NCI-H524 treated with DMSO at 0.1 percent for 48 hours (cell line): ENCODE measurements around the gene PITPNM2.
"Not testable (repeated sequence)": the region's sequence is repeated elsewhere in the genome, so short reads cannot be mapped to it uniquely, and the experiment has no call there.

Source experiments
- DNase-seq: peaks from one replicate; lab custom pipeline; 2025; lab: John Stamatoyannopoulos, UW

PITPNM2 gene

GRCh38 chr12:123120452-123121166, 30.3 kb downstream of the PITPNM2 start:
- no peak for DNase-seq

- no peak for DNase-seq
Observed at GRCh38 chr12:123119808-123120207, 31.1 kb downstream of the PITPNM2 start.

- DNase-seq: peak; percentile 81
Observed at GRCh38 chr12:123118497-123118896, 32.4 kb downstream of the PITPNM2 start.

DNA sequence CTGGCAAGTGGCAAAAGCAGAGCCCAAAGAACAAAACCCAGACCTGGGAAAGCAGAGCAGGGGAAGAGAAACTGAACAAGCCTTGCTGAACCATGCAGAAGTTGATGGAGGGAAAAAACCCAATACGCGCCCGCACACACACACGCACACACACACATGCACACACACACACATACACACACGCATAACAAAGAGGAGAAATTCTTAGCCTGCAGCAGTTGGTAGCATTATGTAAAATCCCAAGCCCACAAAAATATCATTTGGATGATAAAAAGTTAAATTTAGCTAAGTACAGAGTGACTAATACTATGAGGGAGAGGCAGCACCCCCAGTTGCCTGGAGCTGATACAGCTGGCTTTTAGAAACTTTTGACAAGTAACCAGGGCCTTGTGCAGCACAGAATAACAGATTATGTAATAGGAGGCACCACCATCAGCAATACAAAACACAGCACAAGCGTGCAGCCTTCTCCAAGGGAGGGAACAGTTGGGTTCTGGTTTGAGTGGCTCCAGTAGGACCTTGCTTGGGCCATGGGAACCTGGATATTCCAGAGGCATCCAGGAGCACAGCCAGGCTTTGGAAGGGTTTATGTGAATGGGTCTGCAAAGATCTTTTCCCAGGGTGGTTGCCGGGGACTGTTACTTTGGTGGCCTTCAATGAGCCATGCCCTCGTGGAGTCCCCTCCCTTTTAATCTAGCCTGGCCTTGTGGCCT, 35.3 kb downstream of the PITPNM2 start:
- no peak for DNase-seq

DNA sequence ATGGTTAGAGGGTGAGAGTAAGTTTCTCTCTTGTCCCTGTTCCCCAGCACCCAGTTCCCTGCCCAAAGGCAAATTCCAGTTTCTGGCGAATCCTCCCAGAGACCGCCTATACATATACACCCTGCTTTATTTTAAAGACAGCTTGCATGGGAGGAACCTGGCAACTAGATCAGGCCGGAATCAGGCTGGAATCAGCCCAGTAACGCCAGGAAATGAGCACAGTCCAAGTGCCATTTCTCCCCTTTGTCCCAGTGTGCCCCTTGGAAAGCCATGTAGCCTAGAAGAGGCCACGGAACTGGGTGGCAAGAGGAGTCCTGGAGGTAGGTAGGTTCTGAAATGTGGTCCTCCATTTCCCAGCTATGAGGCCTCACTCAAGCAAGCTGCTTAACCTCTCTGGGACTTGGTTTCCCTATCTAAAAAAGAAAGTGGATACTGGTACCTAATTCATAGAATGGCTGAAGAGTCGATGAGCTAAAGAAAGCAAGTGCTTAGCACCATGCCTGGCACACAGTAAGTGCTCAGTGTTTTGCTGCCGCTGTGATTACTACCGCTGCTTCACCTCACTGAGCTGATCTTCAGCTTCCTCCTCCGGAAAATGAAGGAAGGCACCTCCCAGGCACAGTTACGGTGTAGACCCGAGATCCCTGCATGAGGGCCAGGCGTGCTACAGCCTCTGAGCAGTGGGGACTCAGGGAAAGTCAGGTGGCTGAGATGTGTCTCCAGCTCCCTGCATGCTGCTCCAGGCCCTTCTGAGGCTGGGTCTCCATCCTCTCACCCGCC, 36.4 kb downstream of the PITPNM2 start:
- DNase-seq: no peak

DNA sequence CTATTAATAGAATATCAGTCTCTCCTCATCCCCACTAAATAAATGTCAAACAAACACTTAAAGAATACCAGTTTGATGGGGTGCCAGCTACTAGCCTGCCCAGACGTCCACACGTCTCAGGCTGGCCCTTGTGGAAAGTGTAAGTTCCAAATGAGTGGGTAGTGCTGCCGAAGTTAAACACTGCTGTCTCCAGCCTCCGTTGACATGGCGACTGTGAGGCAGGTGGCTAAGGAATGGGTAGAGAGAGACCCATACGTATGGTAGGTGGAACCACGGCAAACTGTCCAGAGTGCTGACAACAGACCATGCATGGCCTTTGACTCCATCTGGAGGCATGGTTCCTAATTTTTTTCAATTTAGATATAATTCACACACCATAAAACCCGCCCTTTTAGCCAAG, 37.9 kb downstream of the PITPNM2 start:
- no peak for DNase-seq

DNA sequence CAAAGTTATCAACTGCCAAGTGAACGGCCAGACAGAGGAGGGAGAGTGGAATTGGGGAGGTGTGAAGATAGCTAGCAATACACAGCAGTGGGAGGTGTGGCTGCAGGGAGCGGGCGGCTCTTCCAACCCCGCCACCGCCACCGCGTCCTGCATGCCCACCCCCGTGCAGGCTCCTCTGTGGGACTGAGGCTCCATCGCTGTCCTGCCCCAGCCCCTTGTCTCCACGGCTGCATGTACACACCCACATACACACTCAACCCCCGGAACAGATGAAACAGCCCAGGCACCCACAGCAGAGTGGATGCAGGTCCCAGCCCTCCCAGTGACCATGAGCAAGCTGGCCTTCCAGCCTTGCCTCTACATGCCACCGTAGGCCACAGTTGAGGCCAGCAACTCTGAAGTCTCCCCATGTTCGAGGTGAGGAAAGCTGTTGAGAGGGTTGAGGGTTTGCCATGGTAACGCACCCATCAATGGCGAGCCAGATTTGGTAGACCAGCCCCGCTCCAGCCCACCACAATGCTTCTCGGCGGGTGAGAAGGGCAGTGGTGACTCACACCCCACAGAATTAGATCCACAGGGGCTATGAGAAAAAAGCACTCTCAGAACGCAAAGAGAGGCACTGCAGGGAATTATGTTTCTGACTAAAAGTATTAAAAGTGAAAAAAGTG, 39.3 kb downstream of the PITPNM2 start:
- no peak for DNase-seq

DNA sequence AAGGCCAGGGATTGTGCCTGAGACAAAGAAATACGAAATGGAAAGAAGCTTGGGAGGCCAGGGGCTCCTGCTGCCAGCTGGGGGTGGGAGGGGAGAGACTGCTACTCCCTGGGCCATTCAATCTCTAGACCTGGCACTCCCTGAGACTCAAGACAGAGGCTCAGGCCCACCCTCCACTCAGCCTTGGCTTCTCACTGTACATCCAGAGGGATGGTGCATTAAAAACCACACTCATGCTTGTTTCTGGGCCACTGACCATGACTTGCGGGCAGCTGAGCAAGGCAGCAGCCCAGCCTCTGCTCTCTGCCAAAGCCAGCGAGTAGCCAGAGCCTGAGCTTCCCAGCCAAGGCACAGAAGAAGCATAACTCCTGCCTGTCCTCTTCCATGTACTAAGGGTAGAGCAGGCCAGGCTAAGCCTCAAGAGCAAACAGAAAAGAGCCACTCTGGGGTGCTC, 41.5 kb downstream of the PITPNM2 start:
- no peak for DNase-seq

- no peak for DNase-seq
Observed at GRCh38 chr12:123108682-123109066, 42.2 kb downstream of the PITPNM2 start.

- DNase-seq: no peak
Observed at GRCh38 chr12:123107926-123108681, 42.8 kb downstream of the PITPNM2 start.

GRCh38 chr12:123106640-123107359, 44.1 kb downstream of the PITPNM2 start:
- DNase-seq: no peak

DNA sequence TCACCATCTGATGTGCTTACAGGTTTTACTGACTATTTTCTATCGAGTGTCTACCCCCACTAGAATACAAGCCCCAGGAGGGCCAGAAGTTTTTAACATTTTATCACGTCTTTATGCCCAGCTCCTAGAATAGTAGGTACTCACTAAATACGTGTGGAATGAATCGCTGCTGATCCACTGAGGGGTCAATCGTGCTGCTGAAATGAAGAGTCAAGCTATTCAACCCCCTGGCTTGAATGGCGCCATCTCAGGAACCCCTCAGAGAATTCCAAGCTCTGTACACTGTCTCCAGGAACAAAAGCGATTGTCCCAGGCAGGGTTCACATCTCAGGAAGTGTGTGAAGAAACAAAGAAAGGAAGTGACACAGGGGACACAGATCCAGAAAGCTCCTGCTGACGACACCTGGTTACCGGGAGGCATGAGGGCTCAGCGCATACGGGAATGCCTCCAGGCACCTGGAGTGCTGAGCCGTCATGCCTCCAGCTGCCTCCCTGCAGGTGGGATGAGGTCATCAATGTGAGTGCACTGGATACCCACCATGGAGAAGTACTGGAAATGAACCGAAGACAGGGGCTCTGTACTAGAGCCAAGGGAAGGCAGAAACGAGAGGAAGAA, 45.6 kb downstream of the PITPNM2 start:
- DNase-seq: no peak

DNA sequence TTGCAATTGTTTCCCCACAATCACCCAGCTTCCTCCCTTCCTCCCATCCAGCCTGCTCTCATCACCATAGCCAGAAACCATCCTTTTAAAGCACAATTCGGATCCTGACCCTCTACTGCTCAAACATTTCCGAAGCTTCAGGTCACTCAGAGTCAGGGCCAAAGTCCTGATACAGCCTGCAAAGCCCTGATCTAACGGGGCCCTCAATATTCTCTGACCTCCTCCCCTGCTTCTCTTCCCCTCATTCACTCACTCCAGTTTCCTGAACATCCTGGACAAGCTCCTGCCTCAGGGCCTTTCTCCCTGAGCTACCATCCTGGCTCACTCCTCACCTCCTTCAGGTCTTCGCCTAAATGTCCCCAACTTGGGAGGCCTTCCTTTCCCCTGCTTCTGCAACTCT, 46.1 kb downstream of the PITPNM2 start:
- no peak for DNase-seq

DNA sequence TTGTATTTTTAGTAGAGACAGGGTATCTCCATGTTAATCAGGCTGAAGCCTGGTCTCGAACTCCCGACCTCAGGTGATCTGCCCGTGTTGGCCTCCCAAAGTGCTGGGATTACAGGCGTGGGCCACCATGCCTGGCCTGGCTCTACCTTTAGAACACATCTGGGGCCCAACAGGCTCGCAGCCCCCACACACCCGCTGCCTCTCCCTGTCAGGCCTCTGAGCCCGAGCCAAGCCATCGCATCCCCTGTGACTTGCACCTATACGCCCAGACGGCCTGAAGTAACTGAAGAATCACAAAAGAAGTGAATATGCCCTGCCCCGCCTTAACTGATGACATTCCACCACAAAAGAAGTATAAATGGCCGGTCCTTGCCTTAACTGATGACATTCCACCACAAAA, 46.8 kb downstream of the PITPNM2 start:
- not testable (repeated sequence) for DNase-seq

DNA sequence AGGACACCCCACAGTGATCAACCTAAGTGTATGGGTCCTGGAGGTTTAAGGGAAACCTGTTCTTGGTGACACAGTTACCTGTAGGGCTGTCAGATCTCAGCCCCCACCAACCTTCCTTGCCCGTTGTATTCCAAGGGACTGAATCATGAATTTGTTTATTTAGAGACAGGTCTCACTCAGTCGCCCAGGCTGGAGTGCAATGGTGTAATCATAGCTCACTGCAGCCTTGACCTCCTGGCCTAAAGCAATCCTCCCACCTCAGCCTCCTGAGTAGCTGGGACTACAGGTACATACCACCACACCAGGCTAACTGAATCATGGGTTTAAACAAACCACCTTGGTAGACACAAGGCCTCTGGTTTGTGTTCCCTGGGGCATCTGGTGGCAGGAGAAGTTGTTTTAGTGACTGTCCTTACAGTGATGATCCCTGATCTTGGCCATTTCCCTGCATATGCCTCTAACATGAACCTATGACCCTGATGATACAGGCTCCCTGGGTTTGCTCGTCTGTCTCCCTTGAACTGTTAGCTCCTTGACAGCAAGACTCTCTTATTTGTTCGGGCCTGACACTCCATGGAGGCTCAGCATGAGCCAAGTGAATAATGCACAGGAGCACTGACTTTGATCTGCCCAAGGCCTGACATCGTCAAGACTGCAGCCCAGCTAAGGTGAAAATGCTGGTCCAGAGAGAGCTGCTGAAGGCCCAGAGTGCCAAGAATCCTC, 47.9 kb downstream of the PITPNM2 start:
- no peak for DNase-seq

DNA sequence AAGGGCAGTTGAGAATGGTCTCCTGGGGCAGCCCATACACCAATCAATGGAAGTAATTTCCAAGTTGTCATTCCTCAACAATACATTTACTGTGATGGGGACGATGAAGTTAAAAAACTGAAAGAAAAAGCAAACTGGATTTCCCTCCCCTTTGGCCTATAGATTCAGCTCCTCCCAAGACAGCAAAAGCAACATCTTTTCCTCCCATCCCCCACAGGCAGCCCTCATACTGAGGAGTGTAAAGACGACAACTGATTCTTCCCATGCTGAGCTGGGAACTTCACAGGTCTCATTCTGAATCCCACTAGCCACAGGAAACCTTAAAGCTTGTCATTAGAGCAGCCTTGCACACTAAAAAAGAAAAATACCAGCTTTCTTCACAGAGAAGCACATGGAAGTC, 48.5 kb downstream of the PITPNM2 start:
- no peak for DNase-seq

DNA sequence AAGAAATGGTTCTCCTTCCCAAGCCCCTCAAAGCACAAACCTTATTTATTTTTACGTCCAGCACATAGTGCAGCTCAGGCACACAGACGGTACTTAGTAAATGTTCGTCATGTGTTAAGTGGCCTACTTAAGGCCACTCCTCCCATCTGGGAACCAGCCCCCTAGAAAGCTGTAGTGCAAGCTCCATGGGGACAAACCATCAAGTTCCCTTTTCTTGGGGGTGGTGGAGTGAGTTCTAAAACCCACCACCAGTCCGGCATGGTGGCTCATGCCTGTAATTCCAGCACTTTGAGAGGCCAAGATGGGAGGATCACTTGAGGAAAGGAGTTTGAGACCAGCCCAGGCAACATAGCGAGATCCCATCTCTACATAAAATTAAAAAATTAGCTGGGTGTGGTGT, 49.4 kb downstream of the PITPNM2 start:
- DNase-seq: peak; percentile 59
